Raji (cell line): ENCODE measurements around the gene TBC1D16.

Source experiments
- POLR2A ChIP-seq: IDR thresholded peaks from 2 replicates; pipeline ENCODE4 v1.6.1; 2011; ENCODE audit warnings: low read depth, low read length, control low read depth; ENCODE audit not compliant: insufficient read depth

TBC1D16 gene

GRCh38 chr17:79933863-79934652 lies 101.6 kb downstream of the TBC1D16 start:
- TF ChIP-seq POLR2A, result no peak

- no peak for TF ChIP-seq POLR2A
These were observed 103.0 kb downstream of the TBC1D16 start for GRCh38 chr17:79932451-79933306.

- no peak for TF ChIP-seq POLR2A
These were observed 103.8 kb downstream of the TBC1D16 start for GRCh38 chr17:79931817-79932309.

GRCh38 chr17:79930877-79931816 lies 104.5 kb downstream of the TBC1D16 start:
- no peak for TF ChIP-seq POLR2A

GRCh38 chr17:79930062-79930876 lies 105.4 kb downstream of the TBC1D16 start:
- no peak for TF ChIP-seq POLR2A

GRCh38 chr17:79929257-79930061 lies 106.2 kb downstream of the TBC1D16 start:
- no peak for TF ChIP-seq POLR2A

- TF ChIP-seq POLR2A, result no peak
These were observed 107.0 kb downstream of the TBC1D16 start for GRCh38 chr17:79928502-79929256.

GRCh38 chr17:79927688-79928501 lies 107.8 kb downstream of the TBC1D16 start:
- no peak for TF ChIP-seq POLR2A

GRCh38 chr17:79927136-79927661 lies 108.5 kb downstream of the TBC1D16 start:
- TF ChIP-seq POLR2A, result no peak

GRCh38 chr17:79926605-79927135 lies 109.0 kb downstream of the TBC1D16 start:
- no peak for TF ChIP-seq POLR2A

GRCh38 chr17:79926142-79926604 lies 109.5 kb downstream of the TBC1D16 start:
- TF ChIP-seq POLR2A, result no peak

GRCh38 chr17:79925242-79925957 lies 110.3 kb downstream of the TBC1D16 start:
- TF ChIP-seq POLR2A, result no peak
